Measurements from ENCODE around the gene GPR37L1. TPM values are rescaled to one million over a fixed set of nuclear protein-coding genes. Genes with fewer than 3 reads are reported as not detected.

The GPR37L1 gene
- total RNA-seq, 2 experiments from 2014 or later: 0.03 TPM; not detected in 1

DNA sequence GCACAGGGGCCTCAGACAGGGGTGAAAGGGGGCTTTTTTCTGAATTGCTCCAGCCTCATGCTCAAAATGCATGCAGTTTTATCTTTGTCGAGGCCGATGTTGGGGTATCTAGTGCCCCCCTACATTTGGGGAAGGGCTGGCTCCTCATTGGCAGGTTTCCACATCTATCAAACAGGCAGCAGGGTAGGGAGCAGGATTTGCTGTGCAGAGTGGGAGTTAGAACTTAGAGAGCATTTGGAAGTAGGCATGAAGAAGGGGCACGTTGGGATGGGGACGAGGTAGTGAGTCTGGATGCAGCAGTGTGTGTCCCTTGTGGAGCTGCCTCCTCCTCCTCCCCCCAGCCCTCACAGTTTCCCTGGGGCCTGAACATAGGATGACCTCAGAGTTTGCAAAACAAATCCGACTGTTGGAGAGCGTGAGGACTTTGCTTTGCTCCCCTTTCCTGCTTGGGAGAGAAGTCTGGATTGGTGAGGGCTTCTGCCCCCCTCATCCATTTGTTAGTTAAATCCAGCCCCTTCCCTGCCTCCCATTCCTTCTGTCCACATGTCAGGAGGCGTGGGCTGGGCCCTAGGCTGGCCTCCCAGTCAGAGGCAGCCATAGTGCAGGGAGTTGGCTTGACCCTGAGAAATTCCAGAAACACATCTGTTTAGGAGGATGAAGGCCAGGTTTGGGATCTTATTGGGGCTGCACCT is 36.9 kb upstream of the GPR37L1 start:
- Histone ChIP-seq H3K79me2 (ENCODE audit: insufficient read depth, low read depth, low read length) (no peaks in the 10 kb centered on the region), H3K9me2 (ENCODE audit: insufficient read depth, low read length) (no peaks in the 10 kb centered on the region), H3K36me3 (ENCODE audit: insufficient read depth, low read length) (no peaks in the 10 kb centered on the region), H3K27ac (ENCODE audit: low read depth, low read length, poor library complexity, severe bottlenecking) (no peak overlapping the region), H3K4me1 (ENCODE audit: insufficient read depth, low read length, poor library complexity, severe bottlenecking) (no peaks in the 10 kb centered on the region), H3K4me3 (ENCODE audit: low read depth, low read length, poor library complexity, severe bottlenecking) (no peak overlapping the region), H3K4me2 (ENCODE audit: low read length) (no peak overlapping the region), H4K20me1 (ENCODE audit: insufficient read depth, low read length) (no peaks in the 10 kb centered on the region), H2AFZ (ENCODE audit: low read length) (no peak overlapping the region), H3K9me3 (ENCODE audit: low read length) (no peaks in the 10 kb centered on the region)
- ChIA-PET POLR2A (interaction anchor here (0.5 kb wide), 1 partner anchor 1862 kb away, joined by 3 read pairs; no protein-coding TSS in a partner anchor), CTCF (ENCODE audit: unreplicated experiment) (no interaction called here)
- no TSS peak for BruUV-seq (replicated peaks)
- TF ChIP-seq, protein P1, sequence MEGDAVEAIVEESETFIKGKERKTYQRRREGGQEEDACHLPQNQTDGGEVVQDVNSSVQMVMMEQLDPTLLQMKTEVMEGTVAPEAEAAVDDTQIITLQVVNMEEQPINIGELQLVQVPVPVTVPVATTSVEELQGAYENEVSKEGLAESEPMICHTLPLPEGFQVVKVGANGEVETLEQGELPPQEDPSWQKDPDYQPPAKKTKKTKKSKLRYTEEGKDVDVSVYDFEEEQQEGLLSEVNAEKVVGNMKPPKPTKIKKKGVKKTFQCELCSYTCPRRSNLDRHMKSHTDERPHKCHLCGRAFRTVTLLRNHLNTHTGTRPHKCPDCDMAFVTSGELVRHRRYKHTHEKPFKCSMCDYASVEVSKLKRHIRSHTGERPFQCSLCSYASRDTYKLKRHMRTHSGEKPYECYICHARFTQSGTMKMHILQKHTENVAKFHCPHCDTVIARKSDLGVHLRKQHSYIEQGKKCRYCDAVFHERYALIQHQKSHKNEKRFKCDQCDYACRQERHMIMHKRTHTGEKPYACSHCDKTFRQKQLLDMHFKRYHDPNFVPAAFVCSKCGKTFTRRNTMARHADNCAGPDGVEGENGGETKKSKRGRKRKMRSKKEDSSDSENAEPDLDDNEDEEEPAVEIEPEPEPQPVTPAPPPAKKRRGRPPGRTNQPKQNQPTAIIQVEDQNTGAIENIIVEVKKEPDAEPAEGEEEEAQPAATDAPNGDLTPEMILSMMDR (conservative IDR thresholded peaks at IDR 0.05; ENCODE audit: low read length): no peak
- TF ChIP-seq EZH2phosphoT487 (IDR thresholded peaks at IDR 0.05; ENCODE audit: borderline replicate concordance, low read depth, low read length): no peak
- DNase-seq (ENCODE audit: low spot score): no peak
- intact Hi-C loops (cut with micrococcal nuclease; ENCODE audit: unreplicated experiment): no loop called here

DNA sequence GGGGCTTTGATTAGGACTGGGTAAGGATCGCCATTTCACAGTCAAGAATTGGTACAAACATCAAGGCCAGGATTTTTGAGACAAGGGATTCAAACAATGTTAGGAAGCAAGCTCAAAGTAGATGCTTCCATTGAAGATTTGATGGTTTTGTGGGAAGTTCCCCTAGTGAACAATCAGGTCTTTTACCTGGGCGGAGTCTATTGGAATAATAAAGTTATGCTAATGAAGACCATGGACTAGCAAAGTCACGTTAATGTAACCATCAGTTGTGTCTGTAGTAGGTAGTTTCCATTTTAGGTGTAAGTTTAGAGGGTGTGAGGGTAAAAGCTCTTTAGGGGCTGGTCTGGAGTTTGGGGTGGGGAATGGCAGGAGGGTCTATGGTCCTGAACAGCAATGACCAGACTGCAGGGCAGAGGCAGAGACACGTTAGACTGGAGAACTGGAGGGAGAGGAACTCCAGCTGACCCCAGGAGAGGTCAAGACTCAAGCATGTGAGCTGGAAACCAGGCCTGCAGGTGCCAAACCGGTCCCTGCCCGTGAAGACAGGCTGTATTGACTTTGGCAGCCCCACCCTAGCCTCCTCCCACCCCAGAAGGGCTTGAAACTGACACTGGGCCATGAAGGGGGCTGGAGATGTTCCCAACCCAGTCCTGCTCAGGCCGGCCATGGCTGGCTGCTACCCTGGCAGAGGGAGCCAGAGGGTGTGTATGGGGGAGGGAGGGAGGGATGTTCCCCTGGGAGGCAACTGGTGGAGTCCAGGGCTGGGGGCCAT is 36.0 kb upstream of the GPR37L1 start:
- no TSS peak for BruUV-seq (replicated peaks)
- no peak overlapping the region for H3K4me2 ChIP-seq (ENCODE audit: low read length)
- intact Hi-C loops (cut with micrococcal nuclease; ENCODE audit: unreplicated experiment): no loop called here
- no peaks in the 10 kb centered on the region for H3K79me2 ChIP-seq (ENCODE audit: insufficient read depth, low read depth, low read length)
- POLR2A ChIA-PET: no interaction called here
- H3K36me3 ChIP-seq (ENCODE audit: insufficient read depth, low read length): no peaks in the 10 kb centered on the region
- no peaks in the 10 kb centered on the region for H4K20me1 ChIP-seq (ENCODE audit: insufficient read depth, low read length)
- TF ChIP-seq EZH2phosphoT487 (IDR thresholded peaks at IDR 0.05; ENCODE audit: borderline replicate concordance, low read depth, low read length): no peak
- TF ChIP-seq, protein P1 (conservative IDR thresholded peaks at IDR 0.05; ENCODE audit: low read length): no peak
- H3K9me3 ChIP-seq (ENCODE audit: low read length): no peaks in the 10 kb centered on the region
- CTCF ChIA-PET (ENCODE audit: unreplicated experiment): no interaction called here
- H3K27ac ChIP-seq (ENCODE audit: low read depth, low read length, poor library complexity, severe bottlenecking): no peak overlapping the region
- H2AFZ ChIP-seq (ENCODE audit: low read length): no peak overlapping the region
- no peak overlapping the region for H3K4me3 ChIP-seq (ENCODE audit: low read depth, low read length, poor library complexity, severe bottlenecking)
- H3K4me1 ChIP-seq (ENCODE audit: insufficient read depth, low read length, poor library complexity, severe bottlenecking): no peaks in the 10 kb centered on the region
- no peak for DNase-seq (ENCODE audit: low spot score)
- no peaks in the 10 kb centered on the region for H3K9me2 ChIP-seq (ENCODE audit: insufficient read depth, low read length)

DNA sequence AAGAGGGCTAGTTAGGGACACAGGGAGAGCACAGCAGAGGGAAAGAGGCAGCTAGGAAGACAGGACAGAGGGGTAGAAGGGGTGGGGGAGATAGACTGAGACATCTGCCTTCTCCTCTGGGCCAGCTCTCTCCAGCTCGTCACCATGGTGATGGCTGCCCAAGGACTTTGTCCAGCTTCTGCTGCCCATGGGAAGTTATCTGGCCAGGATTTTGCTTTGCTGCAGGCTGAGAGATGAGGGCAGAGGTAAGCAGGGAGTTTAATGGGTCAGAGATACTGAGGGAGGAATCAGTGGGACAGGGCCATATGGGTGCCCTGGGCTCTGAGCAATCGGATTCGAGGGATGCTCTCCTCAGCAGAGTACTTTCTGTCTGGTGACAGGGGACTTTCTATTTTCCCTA is 34.5 kb upstream of the GPR37L1 start:
- CTCF ChIA-PET (ENCODE audit: unreplicated experiment): no interaction called here
- Histone ChIP-seq H3K4me1 (ENCODE audit: insufficient read depth, low read length, poor library complexity, severe bottlenecking) (no peaks in the 10 kb centered on the region), H3K79me2 (ENCODE audit: insufficient read depth, low read depth, low read length) (no peaks in the 10 kb centered on the region), H4K20me1 (ENCODE audit: insufficient read depth, low read length) (no peaks in the 10 kb centered on the region), H3K4me2 (ENCODE audit: low read length) (no peak overlapping the region), H2AFZ (ENCODE audit: low read length) (no peak overlapping the region), H3K36me3 (ENCODE audit: insufficient read depth, low read length) (no peaks in the 10 kb centered on the region), H3K4me3 (ENCODE audit: low read depth, low read length, poor library complexity, severe bottlenecking) (no peak overlapping the region), H3K9me2 (ENCODE audit: insufficient read depth, low read length) (no peaks in the 10 kb centered on the region), H3K27ac (ENCODE audit: low read depth, low read length, poor library complexity, severe bottlenecking) (no peak overlapping the region), H3K9me3 (ENCODE audit: low read length) (no peaks in the 10 kb centered on the region)
- no peak for DNase-seq (ENCODE audit: low spot score)
- TF ChIP-seq, protein P1 (conservative IDR thresholded peaks at IDR 0.05; ENCODE audit: low read length): no peak
- TF ChIP-seq EZH2phosphoT487 (IDR thresholded peaks at IDR 0.05; ENCODE audit: borderline replicate concordance, low read depth, low read length): no peak
- BruUV-seq (replicated peaks): no TSS peak
- intact Hi-C loops (cut with micrococcal nuclease; ENCODE audit: unreplicated experiment): no loop called here
- POLR2A ChIA-PET: interaction anchor here (1.0 kb wide), 1 partner anchor 63 kb away, joined by 3 read pairs; no protein-coding TSS in a partner anchor

Data from OCI-LY7 (cell line).